IMR-90 (cell line): ENCODE results near the gene MMP20. TPM values are rescaled to one million over a fixed set of nuclear protein-coding genes. Genes with fewer than 3 reads are reported as not detected.

Experiments
- ATAC-seq: fragments of 200-7000 bp; cut with Tn5 transposase; 2 replicates; pipeline ENCODE4 v1.9.1; 2020; ENCODE audit warnings: low read depth, mild to moderate bottlenecking, moderate library complexity
- BruUV-seq: library from RNA; stranded (reverse); fragments of 400-500 nt; replicated peaks from 2 replicates; lab custom pipeline; 2021; lab: Mats Ljungman, UMichigan
- CTCF ChIA-PET: fragments of 300-600 bp; formaldehyde crosslinking; extraction: SDS; loops from one replicate; lab custom pipeline; 2021; ENCODE audit warnings: antibody characterized with exemption; lab: Yijun Ruan, JAX
- POLR2A ChIA-PET: fragments of 300-600 bp; sonication (Branson Sonifier 250); formaldehyde crosslinking; loops from one replicate; lab custom pipeline; 2022; ENCODE audit warnings: antibody characterized with exemption; ENCODE audit not compliant: unreplicated experiment; lab: Charles Lee
- DNase-seq: peaks from one replicate; pipeline ENCODE4 v3.0.0; 2013
- H2AFZ ChIP-seq: replicated peaks from 2 replicates; pipeline ENCODE3; 2013; ENCODE audit warnings: low read length, mild to moderate bottlenecking; ENCODE audit not compliant: poor library complexity
- H2AK5ac ChIP-seq: 2 replicates; pipeline ENCODE4 v1.6.1; 2013; ENCODE audit warnings: low read depth, low read length, inconsistent platforms
- H2AK9ac ChIP-seq: replicated peaks from 2 replicates; pipeline ENCODE3; 2013; ENCODE audit warnings: mild to moderate bottlenecking, low read depth, low read length, moderate library complexity; ENCODE audit not compliant: poor library complexity
- H2BK120ac ChIP-seq: 2 replicates; pipeline ENCODE4 v1.6.1; 2013; ENCODE audit warnings: low read depth, low read length, inconsistent platforms
- H2BK15ac ChIP-seq: 3 replicates; pipeline ENCODE4 v1.6.1; 2013; ENCODE audit warnings: low read depth, low read length, inconsistent platforms
- H2BK20ac ChIP-seq: 2 replicates; pipeline ENCODE4 v1.6.1; 2013; ENCODE audit warnings: low read depth, mild to moderate bottlenecking, inconsistent platforms, low read length, moderate library complexity
- H2BK5ac ChIP-seq: 2 replicates; pipeline ENCODE4 v1.6.1; 2013; ENCODE audit warnings: mild to moderate bottlenecking, low read depth, low read length, inconsistent platforms; ENCODE audit not compliant: poor library complexity, severe bottlenecking
- H3K14ac ChIP-seq: replicated peaks from 2 replicates; pipeline ENCODE4 v1.6.1; 2013; ENCODE audit warnings: low read depth, low read length, inconsistent platforms
- H3K18ac ChIP-seq: 2 replicates; pipeline ENCODE4 v1.6.1; 2013; ENCODE audit warnings: low read depth, low read length, control low read depth
- H3K23ac ChIP-seq: 2 replicates; pipeline ENCODE4 v1.6.1; 2013; ENCODE audit warnings: low read depth, low read length, inconsistent platforms
- H3K27ac ChIP-seq: 2 replicates; pipeline ENCODE4 v1.5.1; 2013; ENCODE audit warnings: mild to moderate bottlenecking, control low read depth, low read length; ENCODE audit not compliant: insufficient read depth
- H3K27me3 ChIP-seq: 2 replicates; pipeline ENCODE4 v1.6.1; 2013; ENCODE audit warnings: low read length; ENCODE audit not compliant: control insufficient read depth, insufficient read depth
- H3K36me3 ChIP-seq: 2 replicates; pipeline ENCODE4 v1.6.1; 2013; ENCODE audit warnings: low read length, mixed read lengths; ENCODE audit not compliant: control insufficient read depth, insufficient read depth
- H3K4ac ChIP-seq: 2 replicates; pipeline ENCODE4 v1.6.1; 2013; ENCODE audit warnings: low read depth, low read length, inconsistent platforms
- H3K4me1 ChIP-seq: 2 replicates; pipeline ENCODE4 v1.6.1; 2013; ENCODE audit warnings: low read length, mixed read lengths; ENCODE audit not compliant: control insufficient read depth, insufficient read depth
- H3K4me2 ChIP-seq: 2 replicates; pipeline ENCODE4 v1.6.1; 2013; ENCODE audit warnings: low read depth, mild to moderate bottlenecking, control low read depth, low read length, moderate library complexity
- H3K4me3 ChIP-seq: 2 replicates; pipeline ENCODE4 v1.5.1; 2013; ENCODE audit warnings: low read depth, mild to moderate bottlenecking, control low read depth, low read length, moderate library complexity; ENCODE audit not compliant: insufficient read depth
- H3K56ac ChIP-seq: 2 replicates; pipeline ENCODE4 v1.6.1; 2013; ENCODE audit warnings: low read length, inconsistent platforms; ENCODE audit not compliant: insufficient read depth; ENCODE audit errors: extremely low read depth
- H3K79me1 ChIP-seq, 2 experiments: 2 replicates each; pipeline ENCODE4 v1.6.1; 2013; ENCODE audit warnings: low read length in 2 of 2, inconsistent platforms in 1 of 2, low read depth in 1 of 2
- H3K9ac ChIP-seq: 2 replicates; pipeline ENCODE4 v1.6.1; 2013; ENCODE audit warnings: low read depth, low read length, control low read depth
- H3K9me1 ChIP-seq: 2 replicates; pipeline ENCODE4 v1.6.1; 2013; ENCODE audit warnings: low read length, inconsistent platforms; ENCODE audit not compliant: insufficient read depth
- H3K9me3 ChIP-seq: 2 replicates; pipeline ENCODE4 v1.6.1; 2013; ENCODE audit warnings: low read length; ENCODE audit not compliant: control insufficient read depth, insufficient read depth
- H4K20me1 ChIP-seq: 2 replicates; pipeline ENCODE4 v1.6.1; 2013; ENCODE audit warnings: low read length, inconsistent platforms; ENCODE audit not compliant: insufficient read depth
- H4K5ac ChIP-seq: 2 replicates; pipeline ENCODE4 v1.6.1; 2013; ENCODE audit warnings: mild to moderate bottlenecking, low read depth, low read length, control low read depth
- H4K8ac ChIP-seq, 2 experiments: 2 replicates each; pipeline ENCODE4 v1.6.1; 2013; ENCODE audit warnings: low read depth in 2 of 2, low read length in 2 of 2, control low read depth in 1 of 2, inconsistent platforms in 1 of 2
- H4K91ac ChIP-seq: 2 replicates; pipeline ENCODE4 v1.6.1; 2013; ENCODE audit warnings: low read depth, low read length, inconsistent platforms; ENCODE audit not compliant: insufficient read depth
- BHLHE40 ChIP-seq: fragments of 150-350 bp; IDR thresholded peaks from 2 replicates; pipeline ENCODE4 v1.6.1; 2016; ENCODE audit warnings: mild to moderate bottlenecking, low read depth, low read length
- CHD1 ChIP-seq: IDR thresholded peaks from 2 replicates; pipeline ENCODE4 v1.6.1; 2012; ENCODE audit warnings: low read depth, low read length, improper control_type of control experiment
- ELK1 ChIP-seq: fragments of 150-350 bp; IDR thresholded peaks from 2 replicates; pipeline ENCODE4 v1.6.1; 2016; ENCODE audit warnings: low read depth, mild to moderate bottlenecking, low read length, moderate library complexity, borderline replicate concordance
- FOS ChIP-seq: fragments of 150-350 bp; IDR thresholded peaks from 2 replicates; pipeline ENCODE4 v1.6.1; 2016; ENCODE audit warnings: low read depth, low read length
- MAFK ChIP-seq: IDR thresholded peaks from 2 replicates; pipeline ENCODE4 v1.6.1; 2012; ENCODE audit warnings: low read depth, low read length, improper control_type of control experiment
- RCOR1 ChIP-seq: IDR thresholded peaks from 2 replicates; pipeline ENCODE4 v1.6.1; 2012; ENCODE audit warnings: mild to moderate bottlenecking, low read length, improper control_type of control experiment; ENCODE audit not compliant: insufficient replicate concordance
- SMC3 ChIP-seq: fragments of 150-350 bp; IDR thresholded peaks from 2 replicates; pipeline ENCODE4 v1.6.1; 2016; ENCODE audit warnings: low read depth, mild to moderate bottlenecking, antibody characterized with exemption, low read length, moderate library complexity
- USF2 ChIP-seq: fragments of 150-350 bp; IDR thresholded peaks from 2 replicates; pipeline ENCODE4 v1.6.1; 2017; ENCODE audit warnings: mild to moderate bottlenecking, antibody characterized with exemption, low read length, low read depth
- WGBS, 2 experiments: methylation state at CpG; one replicate each; pipeline versions ENCODE4 v1.1.5 to v1.1.7; 2013; ENCODE audit warnings: missing lambda C conversion rate in 2 of 2; ENCODE audit not compliant: insufficient read length in 1 of 2; ENCODE audit errors: extremely low coverage in 2 of 2; 5-methylcytosine and 5-hydroxymethylcytosine counted together
- dilution Hi-C: fragments of 300-500 bp; cut with HindIII; formaldehyde crosslinking; loops from one replicate; pipeline ENCODE4 v1.14.3; 2018; ENCODE audit warnings: low sequenced_read_pairs; ENCODE audit not compliant: unreplicated experiment
- in situ Hi-C: fragments of 300-500 bp; cut with MboI; formaldehyde crosslinking; loops from 3 replicates; pipeline ENCODE4 v1.14.3; 2019; ENCODE audit warnings: low sequenced_read_pairs, inconsistent platforms, mixed read lengths
- intact Hi-C: fragments of 100-400 bp; cut with micrococcal nuclease; formaldehyde crosslinking; loops from 2 replicates; pipeline ENCODE4 v1.10.0; 2022
- polyA plus RNA-seq, 3 experiments: library from polyadenylated mRNA; depleted of rRNA; stranded (reverse); fragments of >200 nt; gene quantifications; 2 replicates each; pipeline ENCODE4 v1.2.3, GENCODE V29; 2012; ENCODE audit warnings: low replicate concordance in 1 of 3
- total RNA-seq: library from RNA; depleted of rRNA; stranded (reverse); fragments of >200 nt; gene quantifications from 2 replicates; pipeline ENCODE4 v1.2.3, GENCODE V29; 2012
- TF ChIP-seq, protein P1 (sequence below): conservative IDR thresholded peaks from 2 replicates; pipeline ENCODE4 v1.5.1; 2012; ENCODE audit warnings: mild to moderate bottlenecking, low read depth, low read length, improper control_type of control experiment

Gene MMP20
- total and polyA plus RNA-seq, 2 of the 4 experiments (the other 2 are of a cell fraction): not detected

GRCh38 chr11:102604875-102605274 is 20.3 kb downstream of the MMP20 start:
- Histone ChIP-seq H3K4me1 (peaks cover 6% of the 10 kb centered on the region; the same call in 1 of the 2 replicates), H2AK5ac (no peak overlapping the region), H2AK9ac (no peak overlapping the region), H4K5ac (no peak overlapping the region), H3K36me3 (no peaks in the 10 kb centered on the region), H4K91ac (no peak overlapping the region), H3K27me3 (no peaks in the 10 kb centered on the region), H3K4me3 (no peak overlapping the region), H2BK15ac (no peak overlapping the region), H2AFZ (no peak overlapping the region), H3K9ac (no peak overlapping the region), H3K14ac (no peak overlapping the region), H3K56ac (no peak overlapping the region), H3K79me1 (no peaks in the 10 kb centered on the region), H2BK5ac (no peak overlapping the region), H3K4ac (no peak overlapping the region), H2BK120ac (no peak overlapping the region), H3K23ac (no peak overlapping the region), H2BK20ac (no peak overlapping the region), H3K18ac (no peak overlapping the region), H4K20me1 (peaks cover 2% of the 10 kb centered on the region; the same call in 1 of the 2 replicates), H4K8ac (no peak overlapping the region), H3K9me1 (peaks cover 11% of the 10 kb centered on the region), H3K27ac (no peak overlapping the region), H3K9me3 (no peaks in the 10 kb centered on the region), H3K4me2 (no peak overlapping the region)
- TF ChIP-seq CHD1 (no peak), BHLHE40 (no peak), SMC3 (no peak), RCOR1 (no peak), USF2 (no peak), FOS (no peak), ELK1 (no peak), MAFK (no peak)
- TF ChIP-seq, protein P1, sequence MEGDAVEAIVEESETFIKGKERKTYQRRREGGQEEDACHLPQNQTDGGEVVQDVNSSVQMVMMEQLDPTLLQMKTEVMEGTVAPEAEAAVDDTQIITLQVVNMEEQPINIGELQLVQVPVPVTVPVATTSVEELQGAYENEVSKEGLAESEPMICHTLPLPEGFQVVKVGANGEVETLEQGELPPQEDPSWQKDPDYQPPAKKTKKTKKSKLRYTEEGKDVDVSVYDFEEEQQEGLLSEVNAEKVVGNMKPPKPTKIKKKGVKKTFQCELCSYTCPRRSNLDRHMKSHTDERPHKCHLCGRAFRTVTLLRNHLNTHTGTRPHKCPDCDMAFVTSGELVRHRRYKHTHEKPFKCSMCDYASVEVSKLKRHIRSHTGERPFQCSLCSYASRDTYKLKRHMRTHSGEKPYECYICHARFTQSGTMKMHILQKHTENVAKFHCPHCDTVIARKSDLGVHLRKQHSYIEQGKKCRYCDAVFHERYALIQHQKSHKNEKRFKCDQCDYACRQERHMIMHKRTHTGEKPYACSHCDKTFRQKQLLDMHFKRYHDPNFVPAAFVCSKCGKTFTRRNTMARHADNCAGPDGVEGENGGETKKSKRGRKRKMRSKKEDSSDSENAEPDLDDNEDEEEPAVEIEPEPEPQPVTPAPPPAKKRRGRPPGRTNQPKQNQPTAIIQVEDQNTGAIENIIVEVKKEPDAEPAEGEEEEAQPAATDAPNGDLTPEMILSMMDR: no peak
- dilution Hi-C loops (no loop called here), in situ Hi-C loops (no loop called here), intact Hi-C loops (loop anchor here (2.0 kb wide), 1 partner anchor 316 kb away; no protein-coding TSS in a partner anchor)
- ChIA-PET POLR2A (no interaction called here), CTCF (interaction anchor here (1.2 kb wide), 1 partner anchor 11 kb away, joined by 3 read pairs; no protein-coding TSS in a partner anchor)
- no TSS peak for BruUV-seq
- DNase-seq (no peak), ATAC-seq (no peak)
- WGBS, 2 experiments: no CpG with 5 or more reads among the region's 3 CpGs
